HG02970 (cell line): ENCODE measurements around the gene PALLD.

Source experiments
- ATAC-seq: cut with Tn5 transposase; IDR thresholded peaks from one replicate; pipeline ENCODE4 v1.9.1; 2021; ENCODE audit warnings: mild to moderate bottlenecking, moderate library complexity, moderate number of reproducible peaks; ENCODE audit not compliant: unreplicated experiment, low FRiP score

The PALLD gene

GRCh38 chr4:168614281-168615057 is 117.6 kb downstream of the PALLD start:
- ATAC-seq = no peak

GRCh38 chr4:168615294-168616065 is 118.6 kb downstream of the PALLD start:
- ATAC-seq = no peak

- ATAC-seq = no peak
Observed at GRCh38 chr4:168618577-168619265, 121.9 kb downstream of the PALLD start.

DNA sequence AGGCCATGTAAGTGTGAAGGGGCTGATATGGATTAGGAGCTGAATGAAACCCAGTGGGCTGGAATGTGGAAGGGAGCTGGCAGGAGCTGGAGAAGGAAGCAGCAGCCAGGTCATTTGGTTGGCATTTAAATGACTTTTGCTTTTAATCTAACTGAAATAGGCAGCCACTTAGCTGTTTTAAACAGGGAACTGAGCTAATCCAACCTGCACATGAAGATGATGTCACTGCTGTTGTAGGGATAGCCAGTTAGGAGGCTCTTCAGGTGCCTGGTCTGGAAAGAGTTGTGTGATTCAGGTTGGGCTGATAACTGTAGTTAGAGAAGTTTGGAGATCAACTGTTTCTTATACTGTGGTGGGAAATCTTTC is 122.4 kb downstream of the PALLD start:
- no peak for ATAC-seq

- no peak for ATAC-seq
Observed at GRCh38 chr4:168621806-168622589, 125.1 kb downstream of the PALLD start.

DNA sequence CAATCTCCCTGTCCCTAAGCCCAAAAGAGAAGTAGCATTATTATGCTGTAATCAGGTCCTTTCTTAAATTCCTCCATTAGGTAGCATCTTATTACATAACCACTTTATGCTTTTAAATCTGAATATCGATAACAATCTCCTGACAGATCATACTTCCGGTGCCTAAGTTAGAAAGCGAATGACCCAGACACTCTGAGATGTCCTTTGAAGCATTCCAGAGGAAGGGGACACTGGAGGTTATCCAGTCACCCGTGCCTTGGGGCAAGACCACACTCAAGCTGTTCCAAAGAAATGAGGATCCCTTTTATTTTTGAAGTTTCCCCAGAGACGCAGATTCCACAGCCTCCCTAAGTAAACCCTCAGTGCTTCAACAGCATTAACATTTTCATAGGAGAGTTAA is 125.7 kb downstream of the PALLD start:
- ATAC-seq = no peak

DNA sequence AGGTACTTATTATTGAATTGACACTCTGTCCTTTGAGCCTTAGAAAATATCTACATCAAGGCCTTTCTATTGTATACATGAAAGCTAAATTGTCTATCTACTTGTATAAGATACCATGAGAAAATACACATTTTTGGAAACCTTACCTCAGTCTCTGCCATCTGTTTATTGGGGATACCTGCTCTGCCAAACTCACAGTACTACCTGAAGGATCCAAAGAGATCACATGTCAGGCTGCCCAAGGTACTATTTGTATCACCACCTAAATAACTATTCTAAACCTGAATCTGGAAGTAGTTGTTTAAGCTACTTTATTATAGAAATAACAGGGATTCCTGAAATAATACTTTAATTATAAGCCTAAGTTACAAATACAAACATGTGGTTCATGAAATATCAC is 126.2 kb downstream of the PALLD start:
- ATAC-seq = no peak

DNA sequence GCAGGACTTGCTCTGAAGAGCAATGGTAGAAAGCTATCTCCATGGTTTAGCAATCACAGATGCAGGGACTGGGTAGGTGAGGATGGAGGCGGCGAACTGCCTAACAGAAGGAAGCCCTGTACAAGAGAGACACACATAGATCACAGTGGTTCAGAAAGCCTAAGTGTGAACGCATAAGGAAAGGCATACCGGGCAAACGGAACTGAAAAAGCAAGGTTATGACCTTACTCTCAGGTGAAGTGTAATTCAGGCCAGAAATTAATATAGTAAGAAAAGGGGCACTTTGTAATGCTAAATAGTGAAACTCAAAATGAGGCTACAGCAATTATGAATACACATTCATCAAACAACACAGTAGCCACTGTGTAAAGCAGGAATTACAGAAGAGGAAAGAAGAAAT is 126.6 kb downstream of the PALLD start:
- ATAC-seq = no peak

GRCh38 chr4:168628251-168628650 is 131.4 kb downstream of the PALLD start:
- ATAC-seq = no peak

- no peak for ATAC-seq
Observed at GRCh38 chr4:168629566-168629965, 132.7 kb downstream of the PALLD start.

GRCh38 chr4:168630445-168631187 is 133.8 kb downstream of the PALLD start:
- no peak for ATAC-seq

DNA sequence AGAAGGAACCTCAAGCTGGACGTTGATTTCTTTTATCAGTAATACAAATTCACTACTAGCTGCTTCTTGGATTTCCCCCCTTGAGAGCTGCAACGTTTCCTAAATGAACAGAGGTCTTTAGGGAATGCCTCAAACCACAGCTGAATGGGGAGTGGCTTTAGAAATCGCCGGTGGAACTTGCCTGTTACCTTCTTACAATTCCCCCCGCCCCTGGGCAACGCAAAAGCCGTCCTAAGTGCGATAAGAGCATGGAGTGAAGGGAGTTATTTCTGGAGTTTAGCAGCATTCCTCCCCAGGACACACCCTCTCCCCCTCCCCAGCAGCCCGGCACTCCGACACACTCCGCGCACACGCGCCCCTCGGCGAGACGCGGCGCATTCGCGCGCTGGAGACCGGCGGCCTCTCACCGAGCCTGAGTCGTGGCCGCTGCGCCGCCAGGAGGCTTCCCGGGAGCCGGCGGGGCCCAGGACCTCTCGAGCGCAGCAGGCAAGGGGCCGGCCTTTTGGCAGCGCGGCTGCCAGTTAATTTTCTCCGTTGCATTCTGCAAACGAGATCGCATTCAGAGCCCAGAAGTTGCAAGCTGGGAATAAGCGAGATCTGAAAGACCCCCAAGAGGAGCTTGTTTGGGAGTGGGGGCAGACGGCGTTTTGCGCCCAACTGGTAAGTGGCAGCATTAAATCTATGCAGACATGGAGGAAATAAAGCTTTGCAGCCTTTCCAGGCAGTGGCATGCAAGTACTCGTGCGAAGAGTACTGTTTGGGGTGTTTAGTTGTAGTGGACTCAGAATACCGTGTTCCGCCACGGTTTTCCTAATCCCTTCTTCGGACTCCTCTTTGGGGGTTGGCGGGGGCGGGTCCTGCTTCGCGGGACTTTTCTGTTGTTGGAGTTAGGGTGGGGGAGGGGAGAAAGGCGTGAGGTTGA is 134.7 kb downstream of the PALLD start:
- no peak for ATAC-seq

DNA sequence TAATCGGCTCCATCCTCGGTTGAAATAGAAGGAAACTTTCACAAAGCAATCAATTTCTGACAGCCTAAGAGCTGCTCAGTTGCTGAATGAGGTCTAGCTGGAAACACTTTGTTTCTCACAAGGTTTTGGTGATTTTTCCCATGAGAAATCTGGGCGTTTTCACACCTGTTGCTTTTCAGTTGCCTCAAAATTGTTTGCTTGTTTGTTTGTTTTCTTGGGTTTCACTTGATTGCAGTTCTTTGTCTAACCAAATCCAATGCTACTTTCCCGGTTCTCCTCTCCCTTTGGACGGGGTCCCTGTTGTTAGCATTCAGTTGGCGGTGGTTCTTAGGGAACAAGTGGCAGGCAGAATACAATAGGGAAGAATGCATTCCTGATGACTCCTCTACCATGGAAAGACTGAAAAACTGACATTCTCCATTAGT is 135.5 kb downstream of the PALLD start:
- no peak for ATAC-seq

DNA sequence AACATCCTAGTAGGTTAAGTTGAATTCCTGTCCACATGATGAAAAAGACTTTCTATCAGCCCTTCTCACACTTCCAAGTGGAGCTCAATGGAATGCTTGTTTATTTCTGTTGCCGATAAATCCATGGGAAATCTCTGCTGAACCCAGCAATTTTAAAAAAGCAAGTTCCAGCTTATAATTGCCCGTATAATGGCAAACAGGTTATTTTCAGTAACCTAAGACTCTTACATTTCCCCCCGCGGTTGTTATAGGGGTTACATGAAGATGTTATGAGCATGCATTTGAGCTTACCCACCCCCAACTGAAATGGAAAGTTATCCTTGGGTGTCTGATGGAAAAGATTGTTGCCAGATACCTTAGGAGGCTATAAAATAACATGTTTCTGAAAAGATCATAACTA is 136.2 kb downstream of the PALLD start:
- ATAC-seq = no peak

DNA sequence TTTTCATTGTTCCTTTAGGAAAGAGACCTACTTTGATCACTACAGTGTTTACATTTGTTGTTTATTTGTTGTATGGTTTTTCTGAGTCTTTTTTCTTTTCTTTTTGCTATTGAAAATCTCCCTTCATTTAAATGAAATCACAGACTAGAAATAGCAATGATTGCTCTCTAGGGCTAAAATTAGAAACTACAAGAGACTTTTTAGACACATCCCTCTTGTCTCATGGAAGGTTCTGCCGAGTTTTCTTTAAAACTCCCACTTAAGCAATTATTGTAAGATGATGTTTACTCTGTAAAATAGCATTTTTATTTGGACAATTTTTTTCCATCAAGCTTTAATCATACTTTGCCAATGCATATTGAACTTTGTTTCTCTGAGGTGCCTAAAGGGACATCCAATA is 136.6 kb downstream of the PALLD start:
- ATAC-seq = no peak

- no peak for ATAC-seq
Observed at GRCh38 chr4:168634276-168634802, 137.5 kb downstream of the PALLD start.

DNA sequence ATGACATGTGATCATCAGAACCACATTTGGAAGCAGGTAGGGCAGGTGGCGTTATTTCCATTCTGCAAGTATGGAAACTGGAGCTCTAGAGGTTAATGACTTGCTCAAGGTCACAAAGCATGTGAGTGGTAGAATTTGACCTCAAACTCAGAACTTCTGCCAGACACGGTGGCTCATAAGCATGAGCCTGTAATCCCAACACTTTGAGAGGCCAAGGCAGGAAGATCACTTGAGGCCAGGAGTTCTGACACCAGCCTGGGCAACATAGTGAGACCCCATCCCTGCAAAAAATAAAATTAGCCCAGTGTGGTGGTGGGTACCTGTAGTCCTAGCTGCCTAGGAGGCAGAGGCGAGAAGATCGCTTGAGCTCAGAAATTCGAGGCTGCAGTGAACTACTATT is 139.2 kb downstream of the PALLD start:
- ATAC-seq = no peak

- no peak for ATAC-seq
Observed at GRCh38 chr4:168636506-168637196, 139.8 kb downstream of the PALLD start.
